Gastroesophageal sphincter (tissue), 4 donors: Measurements from ENCODE around the gene RAMP1. TPM values are rescaled to one million over a fixed set of nuclear protein-coding genes. Genes with fewer than 3 reads are reported as not detected.

Experiments
- ATAC-seq: fragments of 150-250 bp; one replicate; pipeline ENCODE4 v1.9.1; 2016; ENCODE audit warnings: mild to moderate bottlenecking, moderate library complexity
- H3K27ac ChIP-seq, 4 donors: fragments of 200-600 bp; sonication (generic) in 3 of 4; 1 replicate in 3 of 4; 2 replicates in 1 of 4; pipeline ENCODE4 v1.5.1; 2016 to 2019
- H3K27me3 ChIP-seq: fragments of 200-600 bp; sonication (generic); one replicate; pipeline ENCODE4 v1.5.1; 2019
- H3K36me3 ChIP-seq, 2 donors: fragments of 200-600 bp; sonication (generic); one replicate each; pipeline ENCODE4 v1.5.1; 2019; ENCODE audit warnings: control low read depth in 1 of 2
- H3K4me1 ChIP-seq, 3 donors: fragments of 200-600 bp; sonication (generic); 1 replicate in 2 of 3; 2 replicates in 1 of 3; pipeline ENCODE4 v1.5.1; 2016 to 2019; ENCODE audit warnings: control low read depth in 2 of 3
- H3K4me3 ChIP-seq, 2 donors: fragments of 200-600 bp; sonication (generic); one replicate each; pipeline ENCODE4 v1.5.1; 2019; ENCODE audit warnings: mild to moderate bottlenecking in 1 of 2, moderate library complexity in 1 of 2
- H3K9me3 ChIP-seq, 3 donors: fragments of 200-600 bp; sonication (generic); one replicate each; pipeline ENCODE4 v1.5.1; 2017 to 2019; ENCODE audit warnings: control low read depth in 2 of 3
- CTCF ChIP-seq, 4 experiments: fragments of 200-600 bp in 2 of 4; fragments of 450-650 bp in 2 of 4; sonication (generic) in 1 of 4; IDR thresholded peaks; one replicate each; pipeline ENCODE4 v1.5.1; 2017 to 2019; ENCODE audit warnings: antibody characterized with exemption in 4 of 4, mild to moderate bottlenecking in 2 of 4, moderate library complexity in 2 of 4
- EP300 ChIP-seq: sonication (generic); formaldehyde crosslinking; IDR thresholded peaks from one replicate; pipeline ENCODE4 v1.6.1; 2017; ENCODE audit warnings: antibody characterized with exemption, mild to moderate bottlenecking
- POLR2A ChIP-seq, 2 donors: fragments of 450-650 bp; IDR thresholded peaks; one replicate each; pipeline ENCODE4 v1.6.1; 2017; ENCODE audit warnings: antibody characterized with exemption in 2 of 2, mild to moderate bottlenecking in 2 of 2, moderate library complexity in 1 of 2
- POLR2AphosphoS5 ChIP-seq: sonication (generic); formaldehyde crosslinking; IDR thresholded peaks from one replicate; pipeline ENCODE4 v1.6.1; 2017; ENCODE audit warnings: antibody characterized with exemption
- WGBS, 2 donors: methylation state at CpG; one replicate each; pipeline ENCODE4 v1.1.5; 2018; ENCODE audit warnings: low coverage in 1 of 2; 5-methylcytosine and 5-hydroxymethylcytosine counted together
- total RNA-seq, 4 donors: library from RNA; depleted of rRNA; stranded (reverse); fragments of >200 nt; gene quantifications; one replicate each; pipeline ENCODE4 v1.1.0, GENCODE V29; 2016

Gene RAMP1
- total RNA-seq, 4 donors from 2014 or later = 213 to 355 (median 286) TPM

- 18 to 29% methylated on average over 4 of the region's 9 CpGs for WGBS, 2 donors
- no peak for TF ChIP-seq POLR2A (IDR thresholded peaks at IDR 0.05)
- no peak for TF ChIP-seq CTCF (IDR thresholded peaks at IDR 0.05)
- TF ChIP-seq EP300 = no peak
- TF ChIP-seq POLR2AphosphoS5 = no peak
- Histone ChIP-seq H3K9me3 (no peaks in the 10 kb centered on the region), H3K27ac (peak overlapping the region in 3 of 4 donors; percentile 6 to 33 (median 29)), H3K4me3 (no peak overlapping the region), H3K4me1 (peaks cover 0 to 17% (median 6%) of the 10 kb centered on the region in 3 donors), H3K36me3 (no peaks in the 10 kb centered on the region), H3K27me3 (no peaks in the 10 kb centered on the region)
- peak; percentile 22 for ATAC-seq
Measured at GRCh38 chr2:237931205-237931721, 71.8 kb downstream of the RAMP1 start.

- 40 to 82% methylated on average over 3 of the region's 3 CpGs for WGBS, 2 donors
- Histone ChIP-seq H3K4me3 (no peak overlapping the region), H3K4me1 (peaks cover 0 to 17% (median 6%) of the 10 kb centered on the region in 3 donors), H3K9me3 (no peaks in the 10 kb centered on the region), H3K27ac (peak overlapping the region in 1 of 4 donors; percentile 63), H3K27me3 (no peaks in the 10 kb centered on the region), H3K36me3 (no peaks in the 10 kb centered on the region)
- TF ChIP-seq POLR2A (IDR thresholded peaks at IDR 0.05) (no peak), CTCF (IDR thresholded peaks at IDR 0.05) (no peak), EP300 (no peak), POLR2AphosphoS5 (no peak)
- peak; percentile 80 for ATAC-seq
Measured at GRCh38 chr2:237932731-237933131, 73.3 kb downstream of the RAMP1 start.

- no peak for TF ChIP-seq CTCF (IDR thresholded peaks at IDR 0.05)
- TF ChIP-seq POLR2A (IDR thresholded peaks at IDR 0.05) = no peak
Measured at GRCh38 chr2:237934186-237934585, 74.8 kb downstream of the RAMP1 start.

GRCh38 chr2:237935740-237936452, 76.5 kb downstream of the RAMP1 start:
- ATAC-seq = peak; percentile 40
- no peak for TF ChIP-seq POLR2A (IDR thresholded peaks at IDR 0.05)
- no peak for TF ChIP-seq EP300
- TF ChIP-seq CTCF (IDR thresholded peaks at IDR 0.05) = no peak
- TF ChIP-seq POLR2AphosphoS5 = no peak

More at GRCh38 chr2:237934186-237934585, 74.8 kb downstream of the RAMP1 start:
- no peak overlapping the region for H3K27ac ChIP-seq
- no peaks in the 10 kb centered on the region for H3K27me3 ChIP-seq
- H3K4me1 ChIP-seq = peaks cover 0 to 17% (median 6%) of the 10 kb centered on the region in 3 donors
- no peaks in the 10 kb centered on the region for H3K9me3 ChIP-seq
- H3K36me3 ChIP-seq = no peaks in the 10 kb centered on the region
- H3K4me3 ChIP-seq = no peak overlapping the region
- no peak for ATAC-seq
- WGBS, 2 donors = 88 to 100% methylated on average over 5 of the region's 5 CpGs

GRCh38 chr2:237939251-237939650, 79.8 kb downstream of the RAMP1 start:
- H3K4me3 ChIP-seq = no peak overlapping the region
- no peak for ATAC-seq
- H3K4me1 ChIP-seq = no peaks in the 10 kb centered on the region
- no peaks in the 10 kb centered on the region for H3K36me3 ChIP-seq
- no peak overlapping the region for H3K27ac ChIP-seq
- H3K9me3 ChIP-seq = peaks cover 0 to under 1% (median 0%) of the 10 kb centered on the region in 3 donors
- TF ChIP-seq POLR2A (IDR thresholded peaks at IDR 0.05) = no peak
- TF ChIP-seq EP300 = no peak
- H3K27me3 ChIP-seq = no peaks in the 10 kb centered on the region

More at GRCh38 chr2:237935740-237936452, 76.5 kb downstream of the RAMP1 start:
- H3K4me1 ChIP-seq = peaks cover 0 to 15% (median 6%) of the 10 kb centered on the region in 3 donors
- no peaks in the 10 kb centered on the region for H3K27me3 ChIP-seq
- 54 to 71% methylated on average over 5 to 8 of the region's 11 CpGs for WGBS, 2 donors
- no peaks in the 10 kb centered on the region for H3K36me3 ChIP-seq
- no peak overlapping the region for H3K4me3 ChIP-seq
- H3K27ac ChIP-seq = no peak overlapping the region
- no peaks in the 10 kb centered on the region for H3K9me3 ChIP-seq
